LNCaP clone FGC (cell line): ENCODE results near the gene EXOC2.

ENCODE experiments used
- DNase-seq: peaks from one replicate; pipeline ENCODE4 v3.0.0-alpha.2; 2011; ENCODE audit warnings: low read depth
- H3K4me3 ChIP-seq: 2 replicates; pipeline ENCODE4 v1.5.1; 2011; ENCODE audit warnings: mild to moderate bottlenecking, low read depth, low read length, control low read depth
- TF ChIP-seq, protein P1 (sequence below): IDR thresholded peaks from 2 replicates; pipeline ENCODE4 v1.5.1; 2012; ENCODE audit warnings: mild to moderate bottlenecking; ENCODE audit not compliant: control insufficient read depth, insufficient read depth; ENCODE audit errors: extremely low read depth

The EXOC2 gene

DNA sequence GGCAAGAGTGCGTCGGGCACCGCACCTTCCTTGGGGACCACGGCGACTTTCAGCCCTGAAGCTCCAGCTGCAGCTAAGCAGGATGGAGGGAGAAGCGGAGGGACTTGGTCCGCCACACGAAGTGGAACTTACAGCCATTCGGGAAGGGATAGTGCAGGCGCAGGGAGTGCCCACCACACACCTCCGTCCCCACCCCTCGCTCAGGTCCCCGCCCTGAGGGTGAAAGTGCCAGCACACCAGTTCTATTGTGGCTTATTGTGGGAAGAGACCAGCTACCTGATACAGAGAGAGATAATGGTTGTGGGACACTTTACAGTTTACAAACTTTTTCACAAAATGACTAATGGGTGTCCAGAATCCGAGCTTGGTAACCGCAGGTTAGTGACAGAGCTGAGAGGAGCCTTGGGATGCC, 225.3 kb downstream of the EXOC2 start:
- TF ChIP-seq, protein P1, sequence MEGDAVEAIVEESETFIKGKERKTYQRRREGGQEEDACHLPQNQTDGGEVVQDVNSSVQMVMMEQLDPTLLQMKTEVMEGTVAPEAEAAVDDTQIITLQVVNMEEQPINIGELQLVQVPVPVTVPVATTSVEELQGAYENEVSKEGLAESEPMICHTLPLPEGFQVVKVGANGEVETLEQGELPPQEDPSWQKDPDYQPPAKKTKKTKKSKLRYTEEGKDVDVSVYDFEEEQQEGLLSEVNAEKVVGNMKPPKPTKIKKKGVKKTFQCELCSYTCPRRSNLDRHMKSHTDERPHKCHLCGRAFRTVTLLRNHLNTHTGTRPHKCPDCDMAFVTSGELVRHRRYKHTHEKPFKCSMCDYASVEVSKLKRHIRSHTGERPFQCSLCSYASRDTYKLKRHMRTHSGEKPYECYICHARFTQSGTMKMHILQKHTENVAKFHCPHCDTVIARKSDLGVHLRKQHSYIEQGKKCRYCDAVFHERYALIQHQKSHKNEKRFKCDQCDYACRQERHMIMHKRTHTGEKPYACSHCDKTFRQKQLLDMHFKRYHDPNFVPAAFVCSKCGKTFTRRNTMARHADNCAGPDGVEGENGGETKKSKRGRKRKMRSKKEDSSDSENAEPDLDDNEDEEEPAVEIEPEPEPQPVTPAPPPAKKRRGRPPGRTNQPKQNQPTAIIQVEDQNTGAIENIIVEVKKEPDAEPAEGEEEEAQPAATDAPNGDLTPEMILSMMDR = no peak
- DNase-seq = no peak
- no peak overlapping the region for H3K4me3 ChIP-seq

DNA sequence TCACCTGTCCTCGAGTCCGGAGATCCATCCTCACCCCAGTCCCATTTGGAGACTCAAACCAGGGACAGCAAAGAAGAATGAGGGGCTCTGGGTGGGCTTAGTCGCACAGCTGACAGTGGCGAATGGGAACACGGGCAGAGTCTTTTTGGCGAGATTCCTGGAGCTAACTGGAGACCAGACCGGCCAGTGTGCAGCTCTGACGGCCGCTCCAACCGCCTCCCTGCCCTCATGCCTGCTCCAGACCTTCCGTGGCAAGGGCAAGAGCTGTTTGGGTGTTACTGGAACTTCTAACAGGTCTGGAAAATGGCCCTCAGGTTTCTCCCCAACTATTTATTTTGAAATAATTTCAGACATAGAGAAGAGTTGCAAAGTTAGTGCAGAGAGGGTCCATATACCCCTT, 225.8 kb downstream of the EXOC2 start:
- DNase-seq = no peak
- TF ChIP-seq, protein P1 = no peak
- no peak overlapping the region for H3K4me3 ChIP-seq

DNA sequence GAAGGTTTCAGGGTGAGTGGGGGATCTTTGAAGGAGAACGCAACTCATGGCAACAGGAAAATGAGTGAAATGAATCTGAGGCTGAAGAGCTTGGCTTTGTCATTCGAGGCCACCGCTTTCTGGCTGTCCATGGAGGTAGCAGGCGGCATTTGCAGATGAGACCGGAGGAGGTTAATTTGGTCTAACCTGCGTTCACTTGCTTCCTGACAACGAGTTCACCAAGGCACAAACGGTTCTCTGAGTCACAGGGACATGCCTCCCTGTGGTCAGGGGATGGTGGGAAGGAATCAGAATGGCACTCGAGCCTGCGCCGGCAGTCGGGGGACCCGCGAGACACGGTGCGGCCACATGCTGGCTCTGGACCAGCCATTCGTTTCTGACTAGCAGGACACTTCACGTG, 226.4 kb downstream of the EXOC2 start:
- TF ChIP-seq, protein P1 = no peak

DNA sequence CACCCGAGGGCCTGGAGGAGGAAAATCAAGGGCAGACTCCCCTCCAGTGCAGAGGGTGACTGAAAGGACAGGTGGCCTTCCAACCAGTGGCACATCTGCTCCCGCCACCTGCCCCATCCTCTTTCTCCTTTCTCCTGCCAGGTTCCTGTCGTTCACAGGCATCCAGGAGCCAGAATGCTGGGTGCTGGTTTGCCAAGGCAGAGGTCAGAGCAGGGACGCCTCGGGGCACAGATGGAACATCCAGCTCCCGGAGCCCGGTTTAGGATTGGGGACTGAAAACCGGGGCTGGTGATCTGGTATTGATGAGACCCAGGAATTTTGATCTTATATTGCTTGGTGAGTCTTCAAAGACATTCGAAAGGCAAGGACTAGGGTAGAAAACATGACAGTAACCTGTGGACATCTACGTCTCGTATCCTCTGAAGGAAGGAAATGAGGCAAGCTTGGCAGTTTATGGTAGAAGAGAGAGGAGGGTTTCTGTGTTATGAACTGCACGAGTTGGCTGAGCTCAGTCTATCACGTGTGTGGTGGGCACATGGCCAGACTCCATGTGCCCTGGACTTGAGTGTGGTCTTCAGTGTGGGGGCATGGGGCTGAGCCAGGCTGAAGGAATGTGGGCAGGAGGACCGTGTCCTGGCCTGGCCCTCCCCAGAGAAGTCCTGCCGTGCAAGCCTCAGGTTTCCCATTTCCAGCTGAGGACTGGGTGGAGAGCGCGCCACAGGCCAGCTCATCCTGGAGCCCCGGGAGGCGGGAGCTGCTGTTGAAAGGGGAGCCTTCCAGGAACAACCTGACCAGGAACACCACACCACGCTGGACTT, 227.2 kb downstream of the EXOC2 start:
- TF ChIP-seq, protein P1 = no peak
- no peak overlapping the region for H3K4me3 ChIP-seq
- no peak for DNase-seq

More for the DNA sequence above, 226.4 kb downstream of the EXOC2 start:
- no peak overlapping the region for H3K4me3 ChIP-seq
- no peak for DNase-seq

DNA sequence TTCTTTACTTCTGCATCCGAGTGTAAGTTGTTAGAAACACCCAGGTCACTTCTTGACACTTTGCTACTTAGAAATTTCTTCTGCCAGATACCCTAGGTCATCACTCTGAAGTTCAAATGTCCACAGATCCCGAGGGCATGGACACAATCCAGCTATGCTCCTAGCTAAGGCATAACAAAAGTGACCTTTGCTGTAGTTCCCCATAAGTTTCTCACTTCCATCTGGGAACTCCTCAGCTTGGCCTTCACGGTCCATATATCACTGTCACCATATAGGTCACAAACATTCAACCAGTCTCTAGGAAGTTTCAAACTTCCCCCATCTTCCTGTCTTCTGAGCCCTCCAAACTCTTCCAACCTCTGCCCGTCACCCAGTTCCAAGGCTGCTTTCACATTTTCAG, 236.1 kb downstream of the EXOC2 start:
- TF ChIP-seq, protein P1 = no peak
- H3K4me3 ChIP-seq = no peak overlapping the region
- DNase-seq = no peak

DNA sequence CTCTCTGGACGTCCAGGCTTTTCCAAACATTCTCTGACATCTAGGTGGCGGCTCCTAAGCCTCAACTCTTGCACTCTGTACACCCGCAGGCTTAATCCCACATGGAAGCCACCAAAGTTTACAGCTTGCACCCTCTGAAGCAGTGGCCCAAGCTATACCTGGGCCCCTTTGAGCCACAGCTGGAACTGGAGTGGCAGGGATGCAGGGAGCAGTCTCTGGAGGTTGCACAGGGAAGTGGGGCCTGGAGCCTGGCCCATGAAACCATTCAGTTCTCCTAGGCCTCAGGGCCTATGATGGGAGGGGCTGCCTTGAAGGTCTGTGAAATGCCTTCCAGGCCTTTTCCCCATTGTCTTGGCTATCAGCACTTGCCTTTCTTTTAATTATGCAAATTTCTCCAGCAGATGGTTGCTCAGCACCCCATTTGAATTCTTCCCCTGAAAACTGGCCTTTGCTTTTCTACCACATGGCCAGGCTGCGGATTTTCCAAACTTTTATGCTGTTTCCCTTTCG, 236.5 kb downstream of the EXOC2 start:
- no peak for DNase-seq
- TF ChIP-seq, protein P1 = no peak
- H3K4me3 ChIP-seq = no peak overlapping the region
